SK-N-DZ (cell line): Measurements from ENCODE around the gene HDAC6.
"Not testable (repeated sequence)": the region's sequence is repeated elsewhere in the genome, so short reads cannot be mapped to it uniquely, and the experiment has no call there.

ENCODE experiments used
- DNase-seq: peaks from one replicate; pipeline ENCODE4 v3.0.0-alpha.2; 2015; ENCODE audit warnings: low spot score

The HDAC6 gene

GRCh38 chrX:48789366-48790220, 12.3 kb upstream of the HDAC6 start:
- no peak for DNase-seq

- DNase-seq = no peak
Measured at GRCh38 chrX:48790477-48790876, 11.4 kb upstream of the HDAC6 start.

- DNase-seq = no peak
Measured at GRCh38 chrX:48791063-48791820, 10.6 kb upstream of the HDAC6 start.

- no peak for DNase-seq
Measured at GRCh38 chrX:48792219-48792618, 9.6 kb upstream of the HDAC6 start.

GRCh38 chrX:48793935-48794334, 7.9 kb upstream of the HDAC6 start:
- DNase-seq = no peak

- DNase-seq = no peak
Measured at GRCh38 chrX:48794340-48794910, 7.4 kb upstream of the HDAC6 start.

- no peak for DNase-seq
Measured at GRCh38 chrX:48794911-48795515, 6.9 kb upstream of the HDAC6 start.

- DNase-seq = no peak
Measured at GRCh38 chrX:48798318-48798717, 3.5 kb upstream of the HDAC6 start.

- no peak for DNase-seq
Measured at GRCh38 chrX:48800574-48801279, 1.1 kb upstream of the HDAC6 start.

- DNase-seq = peak; percentile 90
Measured at GRCh38 chrX:48802089-48802904, 430 bp downstream of the HDAC6 start.

- DNase-seq = no peak
Measured at GRCh38 chrX:48802905-48803200, 986 bp downstream of the HDAC6 start.

- DNase-seq = no peak
Measured at GRCh38 chrX:48806081-48806480, 4.2 kb downstream of the HDAC6 start.

- no peak for DNase-seq
Measured at GRCh38 chrX:48813644-48814043, 11.8 kb downstream of the HDAC6 start.

GRCh38 chrX:48814722-48815121, 12.9 kb downstream of the HDAC6 start:
- no peak for DNase-seq

GRCh38 chrX:48815266-48815665, 13.4 kb downstream of the HDAC6 start:
- no peak for DNase-seq

- DNase-seq = no peak
Measured at GRCh38 chrX:48816014-48816810, 14.3 kb downstream of the HDAC6 start.

- DNase-seq = no peak
Measured at GRCh38 chrX:48818098-48818497, 16.2 kb downstream of the HDAC6 start.

GRCh38 chrX:48818866-48819265, 17.0 kb downstream of the HDAC6 start:
- no peak for DNase-seq

GRCh38 chrX:48819394-48819793, 17.5 kb downstream of the HDAC6 start:
- not testable (repeated sequence) for DNase-seq

- no peak for DNase-seq
Measured at GRCh38 chrX:48823053-48823452, 21.2 kb downstream of the HDAC6 start.
